Testis (tissue), 2 donors: Measurements from ENCODE around the gene CST1.
"Not testable (repeated sequence)": the region's sequence is repeated elsewhere in the genome, so short reads cannot be mapped to it uniquely, and the experiment has no call there.

Experiments used
- POLR2A ChIP-seq: fragments of 450-650 bp; IDR thresholded peaks from one replicate; pipeline ENCODE4 v1.6.1; 2017; ENCODE audit warnings: antibody characterized with exemption, mild to moderate bottlenecking, moderate library complexity
- TF ChIP-seq, protein P1 (sequence below), 3 experiments: fragments of 450-650 bp in 2 of 3; fragments of 200-600 bp in 1 of 3; sonication (generic) in 1 of 3; IDR thresholded peaks; one replicate each; pipeline ENCODE4 v1.5.1; 2016 to 2019; ENCODE audit warnings: antibody characterized with exemption in 3 of 3, mild to moderate bottlenecking in 2 of 3, moderate library complexity in 1 of 3

- TF ChIP-seq, protein P1, sequence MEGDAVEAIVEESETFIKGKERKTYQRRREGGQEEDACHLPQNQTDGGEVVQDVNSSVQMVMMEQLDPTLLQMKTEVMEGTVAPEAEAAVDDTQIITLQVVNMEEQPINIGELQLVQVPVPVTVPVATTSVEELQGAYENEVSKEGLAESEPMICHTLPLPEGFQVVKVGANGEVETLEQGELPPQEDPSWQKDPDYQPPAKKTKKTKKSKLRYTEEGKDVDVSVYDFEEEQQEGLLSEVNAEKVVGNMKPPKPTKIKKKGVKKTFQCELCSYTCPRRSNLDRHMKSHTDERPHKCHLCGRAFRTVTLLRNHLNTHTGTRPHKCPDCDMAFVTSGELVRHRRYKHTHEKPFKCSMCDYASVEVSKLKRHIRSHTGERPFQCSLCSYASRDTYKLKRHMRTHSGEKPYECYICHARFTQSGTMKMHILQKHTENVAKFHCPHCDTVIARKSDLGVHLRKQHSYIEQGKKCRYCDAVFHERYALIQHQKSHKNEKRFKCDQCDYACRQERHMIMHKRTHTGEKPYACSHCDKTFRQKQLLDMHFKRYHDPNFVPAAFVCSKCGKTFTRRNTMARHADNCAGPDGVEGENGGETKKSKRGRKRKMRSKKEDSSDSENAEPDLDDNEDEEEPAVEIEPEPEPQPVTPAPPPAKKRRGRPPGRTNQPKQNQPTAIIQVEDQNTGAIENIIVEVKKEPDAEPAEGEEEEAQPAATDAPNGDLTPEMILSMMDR (IDR thresholded peaks at IDR 0.05), result not testable (repeated sequence)
- TF ChIP-seq POLR2A, result not testable (repeated sequence)
Observed at GRCh38 chr20:23756792-23757191, 6.1 kb upstream of the CST1 start.
